Measurements from ENCODE around the gene VAV3. TPM values are rescaled to one million over a fixed set of nuclear protein-coding genes. Genes with fewer than 3 reads are reported as not detected.

VAV3 gene
- total RNA-seq, 1 donor from 2014 or later = 1.8 TPM

GRCh38 chr1:107532318-107532717 lies 432.7 kb downstream of the VAV3 start:
- no peak for TF ChIP-seq CTCF (IDR thresholded peaks at IDR 0.05; ENCODE audit: unreplicated experiment)
- no peak for DNase-seq (ENCODE audit: low spot score, unreplicated experiment)
- H3K27ac Mint-ChIP-seq = peak overlapping the region; percentile 67
- H3K27me3 Mint-ChIP-seq = no peaks in the 10 kb centered on the region
- peaks cover 34% of the 10 kb centered on the region for H3K4me1 Mint-ChIP-seq (ENCODE audit: low read depth)
- H3K9me3 Mint-ChIP-seq (ENCODE audit: low read depth) = no peaks in the 10 kb centered on the region
- H3K36me3 Mint-ChIP-seq (ENCODE audit: insufficient read depth) = no peaks in the 10 kb centered on the region
- no peak overlapping the region for H3K4me3 Mint-ChIP-seq (ENCODE audit: low read depth)

GRCh38 chr1:107531065-107531908 lies 433.7 kb downstream of the VAV3 start:
- H3K27me3 Mint-ChIP-seq = no peaks in the 10 kb centered on the region
- TF ChIP-seq CTCF (IDR thresholded peaks at IDR 0.05; ENCODE audit: unreplicated experiment) = no peak
- peaks cover 43% of the 10 kb centered on the region for H3K4me1 Mint-ChIP-seq (ENCODE audit: low read depth)
- H3K4me3 Mint-ChIP-seq (ENCODE audit: low read depth) = no peak overlapping the region
- no peaks in the 10 kb centered on the region for H3K36me3 Mint-ChIP-seq (ENCODE audit: insufficient read depth)
- no peak for DNase-seq (ENCODE audit: low spot score, unreplicated experiment)
- no peak overlapping the region for H3K27ac Mint-ChIP-seq
- H3K9me3 Mint-ChIP-seq (ENCODE audit: low read depth) = no peaks in the 10 kb centered on the region

DNA sequence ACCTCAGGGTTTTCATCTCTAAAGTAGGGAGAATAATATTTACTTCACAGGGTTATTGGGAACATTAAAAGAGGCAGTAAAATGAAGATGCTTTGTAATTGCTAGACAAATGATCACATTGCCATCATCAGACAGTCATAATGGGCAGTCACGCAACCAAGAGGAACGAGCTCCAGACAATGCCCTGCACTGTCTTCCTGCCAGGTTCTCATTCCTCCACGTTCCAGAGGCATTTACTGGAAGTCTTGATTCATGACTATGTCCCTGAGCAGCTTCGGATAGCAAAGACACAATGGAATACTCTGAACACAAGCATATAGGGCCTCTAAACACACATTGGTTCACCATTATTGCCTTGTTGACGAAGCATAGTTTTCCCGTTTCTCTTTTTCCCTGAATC lies 434.4 kb downstream of the VAV3 start:
- no peaks in the 10 kb centered on the region for H3K36me3 Mint-ChIP-seq (ENCODE audit: insufficient read depth)

DNA sequence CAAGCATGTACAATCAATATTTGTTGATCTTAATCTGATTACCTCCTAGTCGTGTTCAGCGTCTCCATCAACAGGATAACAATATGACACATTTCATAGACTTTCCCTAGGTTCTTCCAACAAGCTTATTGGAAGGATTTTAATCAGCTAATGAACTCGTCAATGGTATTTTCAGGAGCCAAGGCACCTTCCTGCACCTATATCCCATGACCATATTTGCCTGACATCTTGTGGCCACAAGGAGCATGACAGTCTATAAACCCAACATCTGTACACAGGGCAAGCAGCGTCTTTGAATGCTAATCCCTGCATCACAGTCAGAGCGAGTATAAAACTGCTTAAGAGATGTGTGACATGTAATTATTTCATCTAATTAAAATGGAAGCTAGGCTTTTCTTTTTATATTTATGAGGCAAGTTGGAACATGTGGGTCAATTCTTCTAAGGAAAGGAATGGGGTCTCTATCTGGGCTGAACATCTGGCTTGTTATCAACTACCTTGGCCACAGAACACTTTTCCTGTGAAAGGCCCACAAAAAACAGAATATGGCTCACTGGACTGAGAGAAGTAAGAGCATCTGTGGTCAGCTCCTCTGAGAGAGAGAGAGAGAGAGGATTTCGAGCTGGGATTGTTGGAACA lies 435.4 kb downstream of the VAV3 start:
- DNase-seq (ENCODE audit: low spot score, unreplicated experiment) = no peak
- Mint-ChIP-seq H3K36me3 (ENCODE audit: insufficient read depth) (no peaks in the 10 kb centered on the region), H3K9me3 (ENCODE audit: low read depth) (no peaks in the 10 kb centered on the region), H3K4me3 (ENCODE audit: low read depth) (no peak overlapping the region), H3K27ac (peak overlapping the region; percentile 31), H3K4me1 (ENCODE audit: low read depth) (peaks cover 51% of the 10 kb centered on the region), H3K27me3 (no peaks in the 10 kb centered on the region)
- TF ChIP-seq CTCF (IDR thresholded peaks at IDR 0.05; ENCODE audit: unreplicated experiment) = peak; percentile 77

More for the DNA sequence above, 434.4 kb downstream of the VAV3 start:
- Mint-ChIP-seq H3K4me1 (ENCODE audit: low read depth) (peaks cover 48% of the 10 kb centered on the region), H3K9me3 (ENCODE audit: low read depth) (no peaks in the 10 kb centered on the region), H3K4me3 (ENCODE audit: low read depth) (no peak overlapping the region), H3K27me3 (no peaks in the 10 kb centered on the region), H3K27ac (no peak overlapping the region)
- no peak for DNase-seq (ENCODE audit: low spot score, unreplicated experiment)
- no peak for TF ChIP-seq CTCF (IDR thresholded peaks at IDR 0.05; ENCODE audit: unreplicated experiment)

GRCh38 chr1:107526524-107527198 lies 438.3 kb downstream of the VAV3 start:
- no peaks in the 10 kb centered on the region for H3K36me3 Mint-ChIP-seq (ENCODE audit: insufficient read depth)
- H3K27me3 Mint-ChIP-seq = peaks cover 6% of the 10 kb centered on the region
- H3K4me1 Mint-ChIP-seq (ENCODE audit: low read depth) = peaks cover 41% of the 10 kb centered on the region
- no peaks in the 10 kb centered on the region for H3K9me3 Mint-ChIP-seq (ENCODE audit: low read depth)
- DNase-seq (ENCODE audit: low spot score, unreplicated experiment) = no peak
- H3K27ac Mint-ChIP-seq = peak overlapping the region; percentile 31
- no peak overlapping the region for H3K4me3 Mint-ChIP-seq (ENCODE audit: low read depth)
- no peak for TF ChIP-seq CTCF (IDR thresholded peaks at IDR 0.05; ENCODE audit: unreplicated experiment)

Measured in progenitor cell of endocrine pancreas (in vitro differentiated cells).